ENCODE data around the gene CHD2. TPM values are rescaled to one million over a fixed set of nuclear protein-coding genes. Genes with fewer than 3 reads are reported as not detected.

CHD2 gene
- total RNA-seq, 2 donors from 2014 or later: 63.9 to 70.0 TPM

DNA sequence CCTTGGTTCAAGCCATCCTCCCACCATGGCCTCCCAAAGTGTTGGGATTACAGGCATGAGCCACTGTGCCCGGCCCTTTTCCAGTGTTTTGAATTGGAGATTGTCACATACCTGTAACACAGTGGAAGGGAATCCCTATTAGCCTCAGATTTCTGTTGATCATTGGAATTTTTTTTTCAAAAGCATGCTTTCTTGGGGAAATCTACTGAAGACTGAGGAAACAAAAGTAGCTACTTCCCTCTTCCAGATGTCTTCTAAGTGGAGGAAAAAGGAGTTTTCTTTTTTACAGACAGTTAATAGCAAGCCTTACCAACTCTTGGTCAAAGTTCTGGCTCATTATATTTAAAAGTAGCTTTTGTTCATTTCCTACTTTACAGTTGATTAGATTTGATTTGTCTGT is 33.7 kb downstream of the CHD2 start:
- H3K27me3 ChIP-seq: no peaks in the 10 kb centered on the region
- intact Hi-C loops (cut with DNase I): no loop called here
- H3K4me3 ChIP-seq: no peak overlapping the region
- DNase-seq (no peak), ATAC-seq (no peak)
- H3K36me3 ChIP-seq (replicated peaks in 1 of 2; ENCODE audit: insufficient read depth in 1 of 2, low read depth in 2 of 2): peaks cover 0 to 12% of the 10 kb centered on the region in 2 donors
- peaks cover 51% of the 10 kb centered on the region for H3K4me1 ChIP-seq
- TF ChIP-seq POLR2A (IDR thresholded peaks at IDR 0.05): no peak
- TF ChIP-seq, protein P1, sequence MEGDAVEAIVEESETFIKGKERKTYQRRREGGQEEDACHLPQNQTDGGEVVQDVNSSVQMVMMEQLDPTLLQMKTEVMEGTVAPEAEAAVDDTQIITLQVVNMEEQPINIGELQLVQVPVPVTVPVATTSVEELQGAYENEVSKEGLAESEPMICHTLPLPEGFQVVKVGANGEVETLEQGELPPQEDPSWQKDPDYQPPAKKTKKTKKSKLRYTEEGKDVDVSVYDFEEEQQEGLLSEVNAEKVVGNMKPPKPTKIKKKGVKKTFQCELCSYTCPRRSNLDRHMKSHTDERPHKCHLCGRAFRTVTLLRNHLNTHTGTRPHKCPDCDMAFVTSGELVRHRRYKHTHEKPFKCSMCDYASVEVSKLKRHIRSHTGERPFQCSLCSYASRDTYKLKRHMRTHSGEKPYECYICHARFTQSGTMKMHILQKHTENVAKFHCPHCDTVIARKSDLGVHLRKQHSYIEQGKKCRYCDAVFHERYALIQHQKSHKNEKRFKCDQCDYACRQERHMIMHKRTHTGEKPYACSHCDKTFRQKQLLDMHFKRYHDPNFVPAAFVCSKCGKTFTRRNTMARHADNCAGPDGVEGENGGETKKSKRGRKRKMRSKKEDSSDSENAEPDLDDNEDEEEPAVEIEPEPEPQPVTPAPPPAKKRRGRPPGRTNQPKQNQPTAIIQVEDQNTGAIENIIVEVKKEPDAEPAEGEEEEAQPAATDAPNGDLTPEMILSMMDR (IDR thresholded peaks at IDR 0.05): no peak
- H3K27ac ChIP-seq: peak overlapping the region in 1 of 4 donors; percentile 17
- no peaks in the 10 kb centered on the region for H3K9me3 ChIP-seq
- WGBS, 2 donors: 89 to 95% methylated on average over 1 of the region's 1 CpG

DNA sequence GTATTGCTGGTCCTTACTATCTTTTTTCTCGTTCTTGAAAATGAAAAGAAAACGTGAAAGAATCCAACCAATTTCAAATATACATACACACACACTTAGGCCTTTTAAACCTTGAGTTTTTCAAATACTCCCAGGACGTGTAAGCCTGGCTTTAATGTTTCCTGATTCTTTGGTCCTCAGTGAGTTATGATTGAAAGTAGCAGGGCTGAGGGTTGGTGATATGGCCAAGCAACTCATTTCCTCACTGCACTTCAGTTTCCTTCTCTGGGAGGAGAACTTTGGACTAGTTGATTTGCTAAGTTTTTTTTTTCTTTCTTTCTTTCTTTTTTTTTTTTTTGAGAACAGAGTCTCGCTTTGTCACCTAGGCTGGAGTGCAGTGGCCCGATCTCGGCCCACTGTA is 34.6 kb downstream of the CHD2 start:
- Histone ChIP-seq H3K27me3 (no peaks in the 10 kb centered on the region), H3K4me3 (no peak overlapping the region), H3K36me3 (replicated peaks in 1 of 2; ENCODE audit: insufficient read depth in 1 of 2, low read depth in 2 of 2) (peaks cover 0 to 21% of the 10 kb centered on the region in 2 donors), H3K4me1 (peaks cover 44% of the 10 kb centered on the region), H3K27ac (no peak overlapping the region), H3K9me3 (no peaks in the 10 kb centered on the region)
- no peak for ATAC-seq
- 79 to 92% methylated on average over 6 of the region's 6 CpGs for WGBS, 2 donors
- intact Hi-C loops (cut with DNase I): no loop called here
- no peak for TF ChIP-seq POLR2A (IDR thresholded peaks at IDR 0.05)
- TF ChIP-seq, protein P1 (IDR thresholded peaks at IDR 0.05): no peak
- no peak for DNase-seq

DNA sequence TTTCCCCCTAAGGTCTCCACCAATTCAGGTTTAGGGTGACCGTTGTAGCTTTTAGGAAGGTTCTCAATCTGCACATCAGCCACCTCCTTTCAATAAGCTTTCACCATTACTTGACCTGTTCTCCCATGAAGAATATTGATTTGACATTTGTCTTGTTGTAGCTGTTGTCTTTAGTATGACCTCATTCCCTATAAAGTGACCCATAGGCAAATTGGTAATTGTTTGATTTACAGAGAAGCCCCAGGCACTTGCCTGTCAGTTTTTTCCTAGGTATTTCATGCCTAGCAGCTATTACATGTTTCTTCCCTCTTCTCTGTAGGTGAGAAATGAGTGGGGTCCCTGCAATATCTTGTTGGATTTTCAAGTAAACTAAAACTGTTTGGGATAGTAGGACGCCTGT is 36.0 kb downstream of the CHD2 start:
- intact Hi-C loops (cut with DNase I): no loop called here
- ATAC-seq (no peak), DNase-seq (no peak)
- TF ChIP-seq, protein P1 (IDR thresholded peaks at IDR 0.05): no peak
- no peak for TF ChIP-seq POLR2A (IDR thresholded peaks at IDR 0.05)
- H3K9me3 ChIP-seq: no peaks in the 10 kb centered on the region
- H3K4me3 ChIP-seq: no peak overlapping the region
- 87 to 100% methylated on average over 2 of the region's 2 CpGs for WGBS, 2 donors
- H3K27ac ChIP-seq: no peak overlapping the region
- peaks cover 29% of the 10 kb centered on the region for H3K4me1 ChIP-seq
- H3K36me3 ChIP-seq (replicated peaks in 1 of 2; ENCODE audit: insufficient read depth in 1 of 2, low read depth in 2 of 2): peaks cover 0 to 29% of the 10 kb centered on the region in 2 donors
- H3K27me3 ChIP-seq: no peaks in the 10 kb centered on the region

DNA sequence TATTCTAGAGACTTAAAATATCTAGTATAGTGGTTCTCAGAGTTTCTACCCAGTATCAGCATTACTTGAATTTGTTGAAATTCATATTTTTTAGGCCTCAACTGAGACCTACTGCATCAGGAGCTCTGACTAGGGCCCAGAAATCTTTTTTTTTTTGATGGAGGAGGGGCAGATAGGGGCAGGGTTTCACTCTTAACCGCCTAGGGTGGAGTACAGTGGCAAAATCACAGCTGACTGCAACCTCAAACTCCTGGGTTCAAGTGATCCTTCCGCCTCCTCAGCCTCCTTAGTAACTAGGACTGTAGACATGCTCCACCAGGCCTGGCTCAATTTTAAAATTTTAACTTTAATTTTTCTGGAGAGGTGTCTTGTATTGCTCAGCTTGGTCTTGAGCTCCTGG is 36.6 kb downstream of the CHD2 start:
- peak overlapping the region in 1 of 4 donors; percentile 18 for H3K27ac ChIP-seq

DNA sequence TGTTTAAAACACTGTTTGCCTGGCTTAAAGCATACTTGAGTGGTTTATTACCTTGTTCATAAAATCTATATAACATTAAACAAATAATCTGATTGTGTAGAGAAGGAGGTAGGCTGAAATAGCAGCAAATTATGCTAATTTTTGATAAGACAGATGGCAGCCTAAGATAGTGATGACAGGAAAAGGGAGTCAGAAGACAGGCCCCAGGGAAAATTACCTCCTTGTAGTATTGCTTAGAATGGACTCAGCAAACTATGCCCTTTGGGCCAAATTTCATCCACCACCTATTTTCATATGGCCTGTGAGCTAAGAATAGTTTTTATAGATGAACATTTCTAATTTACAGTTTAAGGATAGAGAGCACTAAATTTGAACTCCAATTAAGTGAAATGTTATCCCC is 37.8 kb downstream of the CHD2 start:
- Histone ChIP-seq H3K4me3 (no peak overlapping the region), H3K27ac (peak overlapping the region in 1 of 4 donors; percentile 25), H3K36me3 (replicated peaks in 1 of 2; ENCODE audit: insufficient read depth in 1 of 2, low read depth in 2 of 2) (peaks cover 0 to 42% of the 10 kb centered on the region in 2 donors), H3K9me3 (no peaks in the 10 kb centered on the region), H3K4me1 (peaks cover 27% of the 10 kb centered on the region), H3K27me3 (no peaks in the 10 kb centered on the region)
- no peak for TF ChIP-seq POLR2A (IDR thresholded peaks at IDR 0.05)
- TF ChIP-seq, protein P1 (IDR thresholded peaks at IDR 0.05): no peak
- ATAC-seq (no peak), DNase-seq (no peak)
- intact Hi-C loops (cut with DNase I): no loop called here

More for the DNA sequence above, 36.6 kb downstream of the CHD2 start:
- TF ChIP-seq, protein P1 (IDR thresholded peaks at IDR 0.05): no peak
- no peak for TF ChIP-seq POLR2A (IDR thresholded peaks at IDR 0.05)
- intact Hi-C loops (cut with DNase I): no loop called here
- Histone ChIP-seq H3K4me3 (no peak overlapping the region), H3K36me3 (replicated peaks in 1 of 2; ENCODE audit: insufficient read depth in 1 of 2, low read depth in 2 of 2) (peaks cover 0 to 33% of the 10 kb centered on the region in 2 donors), H3K27me3 (no peaks in the 10 kb centered on the region), H3K9me3 (no peaks in the 10 kb centered on the region), H3K4me1 (peaks cover 27% of the 10 kb centered on the region)
- WGBS, 2 donors: 85 to 95% methylated on average over 2 of the region's 2 CpGs
- no peak for DNase-seq
- ATAC-seq: no peak
